Activated T-helper 17 cell treated with anti-CD3 and anti-CD28 coated beads, Interleukin-2, amount 50 U/mL, for 72 hours (primary cell): ENCODE measurements around the gene OST4. TPM values are rescaled to one million over a fixed set of nuclear protein-coding genes. Genes with fewer than 3 reads are reported as not detected.
"Not testable (repeated sequence)": the region's sequence is repeated elsewhere in the genome, so short reads cannot be mapped to it uniquely, and the experiment has no call there.

Source experiments
- ATAC-seq: fragments of 150-1000 bp; cut with Tn5 transposase; replicated peaks from 2 replicates; pipeline ENCODE4 v1.10.0; 2021; ENCODE audit warnings: mild to moderate bottlenecking, moderate library complexity
- H3K27ac Mint-ChIP-seq: one replicate; pipeline ENCODE4 v1.8.0; 2022; ENCODE audit warnings: mixed read lengths
- H3K27me3 Mint-ChIP-seq: one replicate; pipeline ENCODE4 v1.8.0; 2022; ENCODE audit warnings: mixed read lengths
- H3K36me3 Mint-ChIP-seq: one replicate; pipeline ENCODE4 v1.8.0; 2022; ENCODE audit warnings: low read depth, mild to moderate bottlenecking, mixed read lengths
- H3K4me1 Mint-ChIP-seq: one replicate; pipeline ENCODE4 v1.8.0; 2022; ENCODE audit warnings: mixed read lengths
- H3K4me3 Mint-ChIP-seq: one replicate; pipeline ENCODE4 v1.8.0; 2022; ENCODE audit warnings: mild to moderate bottlenecking, mixed read lengths
- H3K9me3 Mint-ChIP-seq: one replicate; pipeline ENCODE4 v1.8.0; 2022; ENCODE audit warnings: mixed read lengths
- total RNA-seq, 2 donors: library from RNA; stranded (reverse); gene quantifications; one replicate each; pipeline ENCODE4 v1.2.3, GENCODE V29; 2022

The OST4 gene
- total RNA-seq, 2 donors from 2014 or later = 286 to 313 TPM

- H3K4me3 Mint-ChIP-seq = peak overlapping the region; percentile 17
- no peaks in the 10 kb centered on the region for H3K9me3 Mint-ChIP-seq
These were observed 4.9 kb upstream of the OST4 start for GRCh38 chr2:27076323-27076722.

GRCh38 chr2:27075566-27075871 is 4.1 kb upstream of the OST4 start:
- Mint-ChIP-seq H3K4me3 (peak overlapping the region; percentile 11), H3K27ac (peak overlapping the region; percentile 20)

More at GRCh38 chr2:27076323-27076722, 4.9 kb upstream of the OST4 start:
- Mint-ChIP-seq H3K27me3 (no peaks in the 10 kb centered on the region), H3K36me3 (peaks cover under 1% of the 10 kb centered on the region), H3K4me1 (peaks cover 28% of the 10 kb centered on the region), H3K27ac (peak overlapping the region; percentile 29)
- ATAC-seq = no peak

GRCh38 chr2:27074738-27075565 is 3.5 kb upstream of the OST4 start:
- no peaks in the 10 kb centered on the region for H3K9me3 Mint-ChIP-seq
- no peaks in the 10 kb centered on the region for H3K27me3 Mint-ChIP-seq
- peaks cover 22% of the 10 kb centered on the region for H3K4me1 Mint-ChIP-seq
- ATAC-seq = no peak
- H3K36me3 Mint-ChIP-seq = peaks cover 14% of the 10 kb centered on the region
- peak overlapping the region; percentile 11 for H3K4me3 Mint-ChIP-seq
- peak overlapping the region; percentile 20 for H3K27ac Mint-ChIP-seq

More at GRCh38 chr2:27075566-27075871, 4.1 kb upstream of the OST4 start:
- not testable (repeated sequence) for H3K27me3 Mint-ChIP-seq, ATAC-seq, H3K9me3 Mint-ChIP-seq, H3K36me3 Mint-ChIP-seq
- H3K4me1 Mint-ChIP-seq = peaks cover 22% of the 10 kb centered on the region

- H3K36me3 Mint-ChIP-seq = peaks cover 26% of the 10 kb centered on the region
- H3K27me3 Mint-ChIP-seq = no peaks in the 10 kb centered on the region
- no peak for ATAC-seq
- peak overlapping the region; percentile 97 for H3K4me3 Mint-ChIP-seq
- H3K9me3 Mint-ChIP-seq = no peaks in the 10 kb centered on the region
- peaks cover 33% of the 10 kb centered on the region for H3K4me1 Mint-ChIP-seq
- peak overlapping the region; percentile 70 for H3K27ac Mint-ChIP-seq
These were observed 2.3 kb upstream of the OST4 start for GRCh38 chr2:27073782-27074181.

GRCh38 chr2:27072920-27073319 is 1.5 kb upstream of the OST4 start:
- H3K9me3 Mint-ChIP-seq = no peaks in the 10 kb centered on the region
- peak overlapping the region; percentile 97 for H3K4me3 Mint-ChIP-seq
- no peaks in the 10 kb centered on the region for H3K27me3 Mint-ChIP-seq
- H3K4me1 Mint-ChIP-seq = peaks cover 34% of the 10 kb centered on the region
- peak overlapping the region; percentile 93 for H3K27ac Mint-ChIP-seq
- ATAC-seq = no peak
- peaks cover 34% of the 10 kb centered on the region for H3K36me3 Mint-ChIP-seq

- Mint-ChIP-seq H3K4me3 (peak overlapping the region; percentile 97), H3K4me1 (peaks cover 34% of the 10 kb centered on the region), H3K27me3 (no peaks in the 10 kb centered on the region), H3K36me3 (peaks cover 41% of the 10 kb centered on the region), H3K9me3 (no peaks in the 10 kb centered on the region), H3K27ac (peak overlapping the region; percentile 93)
- peak; percentile 31 for ATAC-seq
These were observed 756 bp upstream of the OST4 start for GRCh38 chr2:27071990-27072830.

- Mint-ChIP-seq H3K4me3 (peak overlapping the region; percentile 97), H3K27ac (peak overlapping the region; percentile 96), H3K4me1 (peaks cover 34% of the 10 kb centered on the region), H3K27me3 (no peaks in the 10 kb centered on the region), H3K36me3 (peaks cover 56% of the 10 kb centered on the region), H3K9me3 (no peaks in the 10 kb centered on the region)
- no peak for ATAC-seq
These were observed 689 bp downstream of the OST4 start for GRCh38 chr2:27070653-27071276.

GRCh38 chr2:27069961-27070618 is 1.4 kb downstream of the OST4 start:
- Mint-ChIP-seq H3K4me1 (peaks cover 39% of the 10 kb centered on the region), H3K9me3 (no peaks in the 10 kb centered on the region), H3K27ac (peak overlapping the region; percentile 96), H3K27me3 (no peaks in the 10 kb centered on the region), H3K36me3 (peaks cover 62% of the 10 kb centered on the region), H3K4me3 (peak overlapping the region; percentile 97)
- no peak for ATAC-seq

GRCh38 chr2:27069436-27069835 is 2.0 kb downstream of the OST4 start:
- Mint-ChIP-seq H3K36me3 (peaks cover 69% of the 10 kb centered on the region), H3K27me3 (no peaks in the 10 kb centered on the region), H3K4me3 (peak overlapping the region; percentile 97), H3K4me1 (peaks cover 33% of the 10 kb centered on the region), H3K27ac (peak overlapping the region; percentile 81), H3K9me3 (no peaks in the 10 kb centered on the region)
- ATAC-seq = no peak

GRCh38 chr2:27067385-27067784 is 4.1 kb downstream of the OST4 start:
- no peak for ATAC-seq
- H3K36me3 Mint-ChIP-seq = peaks cover 88% of the 10 kb centered on the region
- no peak overlapping the region for H3K4me3 Mint-ChIP-seq
- H3K27me3 Mint-ChIP-seq = no peaks in the 10 kb centered on the region
- H3K4me1 Mint-ChIP-seq = peaks cover 33% of the 10 kb centered on the region
- no peaks in the 10 kb centered on the region for H3K9me3 Mint-ChIP-seq
- no peak overlapping the region for H3K27ac Mint-ChIP-seq

- peaks cover 97% of the 10 kb centered on the region for H3K36me3 Mint-ChIP-seq
These were observed 6.3 kb downstream of the OST4 start for GRCh38 chr2:27065128-27065527.

GRCh38 chr2:27060323-27060722 is 11.1 kb downstream of the OST4 start:
- Mint-ChIP-seq H3K4me1 (peaks cover 10% of the 10 kb centered on the region), H3K27ac (no peak overlapping the region), H3K4me3 (no peak overlapping the region), H3K9me3 (no peaks in the 10 kb centered on the region), H3K36me3 (peaks cover 80% of the 10 kb centered on the region), H3K27me3 (no peaks in the 10 kb centered on the region)
- ATAC-seq = no peak

More at GRCh38 chr2:27065128-27065527, 6.3 kb downstream of the OST4 start:
- Mint-ChIP-seq H3K9me3 (no peaks in the 10 kb centered on the region), H3K4me1 (peaks cover 30% of the 10 kb centered on the region), H3K27me3 (no peaks in the 10 kb centered on the region), H3K27ac (peak overlapping the region; percentile 27), H3K4me3 (no peak overlapping the region)
- no peak for ATAC-seq

- Mint-ChIP-seq H3K4me3 (no peak overlapping the region), H3K9me3 (no peaks in the 10 kb centered on the region), H3K27me3 (no peaks in the 10 kb centered on the region), H3K36me3 (peaks cover 77% of the 10 kb centered on the region), H3K4me1 (peaks cover 7% of the 10 kb centered on the region), H3K27ac (no peak overlapping the region)
- no peak for ATAC-seq
These were observed 12.2 kb downstream of the OST4 start for GRCh38 chr2:27059141-27059820.
